HG02610 (cell line): Measurements from ENCODE around the gene ETS1.
A peak's percentile ranks its signal among the peaks of the same experiment; 100 is the strongest.

Source experiments
- ATAC-seq: cut with Tn5 transposase; IDR thresholded peaks from one replicate; pipeline ENCODE4 v1.9.1; 2021; ENCODE audit warnings: mild to moderate bottlenecking, moderate library complexity; ENCODE audit not compliant: unreplicated experiment

Gene ETS1

GRCh38 chr11:128417607-128418324 lies 169.6 kb downstream of the ETS1 start:
- no peak for ATAC-seq

- no peak for ATAC-seq
Measured at GRCh38 chr11:128416976-128417375, 170.4 kb downstream of the ETS1 start.

- peak; percentile 49 for ATAC-seq
Measured at GRCh38 chr11:128415539-128415938, 171.8 kb downstream of the ETS1 start.

- peak; percentile 77 for ATAC-seq
Measured at GRCh38 chr11:128412847-128413791, 174.2 kb downstream of the ETS1 start.

- no peak for ATAC-seq
Measured at GRCh38 chr11:128411812-128412211, 175.5 kb downstream of the ETS1 start.

GRCh38 chr11:128411150-128411549 lies 176.2 kb downstream of the ETS1 start:
- no peak for ATAC-seq

- ATAC-seq = no peak
Measured at GRCh38 chr11:128409476-128409875, 177.9 kb downstream of the ETS1 start.
